Spleen (tissue), 11 donors: Measurements from ENCODE around the gene HPCAL1. TPM values are rescaled to one million over a fixed set of nuclear protein-coding genes. Genes with fewer than 3 reads are reported as not detected.

Experiments
- DNase-seq: peaks from one replicate; pipeline ENCODE4 v3.0.0-alpha.2; 2020
- H3K27ac ChIP-seq, 8 donors: fragments of 200-600 bp; sonication (generic) in 7 of 8; 1 replicate in 4 of 8; 2 replicates in 4 of 8; pipeline versions ENCODE4 v1.5.0 to v1.8.0; 2016 to 2021; ENCODE audit warnings: inconsistent platforms in 4 of 8, mild to moderate bottlenecking in 4 of 8, moderate library complexity in 1 of 8
- H3K27me3 ChIP-seq, 7 donors: fragments of 200-600 bp; sonication (generic) in 6 of 7; replicated peaks in 1 of 7; 1 replicate in 4 of 7; 2 replicates in 3 of 7; pipeline versions ENCODE4 v1.5.0 to v1.8.0; 2016 to 2021; ENCODE audit warnings: inconsistent platforms in 3 of 7, mild to moderate bottlenecking in 1 of 7
- H3K36me3 ChIP-seq, 6 donors: fragments of 200-600 bp; sonication (generic) in 5 of 6; 1 replicate in 4 of 6; 2 replicates in 2 of 6; pipeline versions ENCODE4 v1.5.0 to v1.8.0; 2016 to 2021; ENCODE audit warnings: inconsistent platforms in 2 of 6
- H3K4me1 ChIP-seq, 6 donors: fragments of 200-600 bp; sonication (generic) in 5 of 6; 1 replicate in 3 of 6; 2 replicates in 3 of 6; pipeline versions ENCODE4 v1.5.0 to v1.8.0; 2016 to 2021; ENCODE audit warnings: inconsistent platforms in 3 of 6
- H3K4me3 ChIP-seq, 8 donors: fragments of 200-600 bp; sonication (generic) in 7 of 8; 1 replicate in 4 of 8; 2 replicates in 4 of 8; pipeline versions ENCODE4 v1.5.0 to v1.8.0; 2016 to 2021; ENCODE audit warnings: inconsistent platforms in 4 of 8, mild to moderate bottlenecking in 4 of 8, moderate library complexity in 2 of 8
- H3K9me3 ChIP-seq, 8 donors: fragments of 200-600 bp; sonication (generic) in 7 of 8; 1 replicate in 4 of 8; 2 replicates in 4 of 8; pipeline versions ENCODE4 v1.5.0 to v1.8.0; 2016 to 2021; ENCODE audit warnings: inconsistent platforms in 4 of 8
- POLR2A ChIP-seq, 3 donors: fragments of 450-650 bp; IDR thresholded peaks; one replicate each; pipeline ENCODE4 v1.5.1; 2017; ENCODE audit warnings: antibody characterized with exemption in 3 of 3, mild to moderate bottlenecking in 1 of 3
- POLR2AphosphoS5 ChIP-seq, 3 donors: sonication (generic); formaldehyde crosslinking; IDR thresholded peaks; one replicate each; pipeline ENCODE4 v1.5.1; 2017; ENCODE audit warnings: antibody characterized with exemption in 3 of 3
- WGBS, 5 donors: extraction: QIAGEN DNeasy Blood & Tissue Kit in 3 of 5; methylation state at CpG; one replicate each; pipeline versions ENCODE4 v1.1.5 to v1.1.7; 2013 to 2018; 5-methylcytosine and 5-hydroxymethylcytosine counted together
- intact Hi-C: fragments of 100-400 bp; cut with DNase I; formaldehyde crosslinking; loops from one replicate; pipeline ENCODE4 v1.15.0; 2023; ENCODE audit warnings: low total_unique reads
- polyA plus RNA-seq, 3 donors: library from polyadenylated mRNA; stranded (reverse); fragments of 200-250 nt; gene quantifications; one replicate each; pipeline ENCODE4 v1.2.1, GENCODE V29; 2013
- total RNA-seq, 7 donors: library from RNA; depleted of rRNA in 3 of 7; stranded (reverse); fragments of >200 nt in 3 of 7; fragmentation: NEBNext Ultra II Directional in 4 of 7; extraction: Animal tissue kit (Norgen Biotek cat#: 25700) in 4 of 7; gene quantifications; one replicate each; pipeline versions ENCODE4 v1.1.0 to v1.2.1, GENCODE V29; 2016 to 2021
- TF ChIP-seq, protein P1 (sequence below), 11 experiments: fragments of 200-600 bp in 7 of 11; fragments of 450-650 bp in 4 of 11; sonication (generic) in 4 of 11; IDR thresholded peaks in 8 of 11; conservative IDR thresholded peaks in 3 of 11; 1 replicate in 7 of 11; 2 replicates in 4 of 11; pipeline versions ENCODE4 v1.4.0 to v1.8.0; 2016 to 2021; ENCODE audit warnings: antibody characterized with exemption in 11 of 11, inconsistent platforms in 4 of 11, mild to moderate bottlenecking in 1 of 11
- donor health status: healthy with polysubstance abuse.
- donor health status: DM: no; HTN: no; CAD: no; lungs with moderate emphysema.
- donor health status: DM: no; HTN: no; CAD: no.
- donor health status: Bipolar disorder and iron deficiency.
- donor health status: healthy.
- donor health status: DM: no; HTN: no; CAD: no.
- donor health status: DM: yes; HTN: yes; CAD: no.

The HPCAL1 gene
- total and polyA plus RNA-seq, 10 donors, result 41.9 to 80.6 (median 57.7) TPM

DNA sequence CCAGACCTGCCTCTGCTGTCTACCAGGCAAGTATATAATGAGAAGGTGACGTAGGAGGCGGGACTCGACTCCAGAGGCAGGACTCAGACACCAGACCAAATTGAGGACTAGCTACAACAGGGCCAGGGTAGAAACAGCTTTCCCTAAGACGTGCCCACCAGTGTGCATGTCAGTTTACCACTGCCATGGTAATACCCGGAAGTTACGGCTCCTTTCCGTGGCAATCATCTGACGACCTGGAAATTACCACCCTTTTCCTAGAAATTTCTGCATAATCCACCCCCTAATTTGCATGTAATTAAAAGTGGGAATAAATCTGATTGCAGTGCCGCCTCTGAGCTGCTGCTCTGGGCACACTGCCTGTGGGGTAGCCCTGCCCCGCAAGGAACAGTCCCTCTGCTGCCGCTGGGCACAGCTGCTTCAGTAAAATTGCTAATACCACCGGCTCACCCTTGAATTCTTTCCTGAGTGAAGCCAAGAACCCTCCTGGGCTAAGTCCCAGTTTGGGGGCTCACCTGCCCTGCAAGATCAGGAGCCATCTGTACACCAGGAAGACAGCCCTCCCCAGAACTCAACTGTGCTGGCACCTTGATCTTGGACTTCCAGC lies 86.4 kb downstream of the HPCAL1 start:
- TF ChIP-seq, protein P1, sequence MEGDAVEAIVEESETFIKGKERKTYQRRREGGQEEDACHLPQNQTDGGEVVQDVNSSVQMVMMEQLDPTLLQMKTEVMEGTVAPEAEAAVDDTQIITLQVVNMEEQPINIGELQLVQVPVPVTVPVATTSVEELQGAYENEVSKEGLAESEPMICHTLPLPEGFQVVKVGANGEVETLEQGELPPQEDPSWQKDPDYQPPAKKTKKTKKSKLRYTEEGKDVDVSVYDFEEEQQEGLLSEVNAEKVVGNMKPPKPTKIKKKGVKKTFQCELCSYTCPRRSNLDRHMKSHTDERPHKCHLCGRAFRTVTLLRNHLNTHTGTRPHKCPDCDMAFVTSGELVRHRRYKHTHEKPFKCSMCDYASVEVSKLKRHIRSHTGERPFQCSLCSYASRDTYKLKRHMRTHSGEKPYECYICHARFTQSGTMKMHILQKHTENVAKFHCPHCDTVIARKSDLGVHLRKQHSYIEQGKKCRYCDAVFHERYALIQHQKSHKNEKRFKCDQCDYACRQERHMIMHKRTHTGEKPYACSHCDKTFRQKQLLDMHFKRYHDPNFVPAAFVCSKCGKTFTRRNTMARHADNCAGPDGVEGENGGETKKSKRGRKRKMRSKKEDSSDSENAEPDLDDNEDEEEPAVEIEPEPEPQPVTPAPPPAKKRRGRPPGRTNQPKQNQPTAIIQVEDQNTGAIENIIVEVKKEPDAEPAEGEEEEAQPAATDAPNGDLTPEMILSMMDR (IDR thresholded peaks at IDR 0.05 in 8 of 11, conservative IDR thresholded peaks at IDR 0.05 in 3 of 11), result no peak
- TF ChIP-seq POLR2AphosphoS5 (IDR thresholded peaks at IDR 0.05), result no peak
- TF ChIP-seq POLR2A (IDR thresholded peaks at IDR 0.05), result no peak
- Histone ChIP-seq H3K4me3 (no peak overlapping the region), H3K36me3 (no peaks in the 10 kb centered on the region), H3K27ac (peak overlapping the region in 1 of 8 donors; percentile 21), H3K4me1 (peaks cover 18 to 100% (median 64%) of the 10 kb centered on the region in 6 donors), H3K27me3 (peaks cover 0 to 11% (median 0%) of the 10 kb centered on the region in 7 donors), H3K9me3 (no peaks in the 10 kb centered on the region)
- no peak for DNase-seq
- intact Hi-C loops, result no loop called here
- WGBS, 5 donors, result 90 to 95% (median 94%) methylated on average over 12 of the region's 12 CpGs

DNA sequence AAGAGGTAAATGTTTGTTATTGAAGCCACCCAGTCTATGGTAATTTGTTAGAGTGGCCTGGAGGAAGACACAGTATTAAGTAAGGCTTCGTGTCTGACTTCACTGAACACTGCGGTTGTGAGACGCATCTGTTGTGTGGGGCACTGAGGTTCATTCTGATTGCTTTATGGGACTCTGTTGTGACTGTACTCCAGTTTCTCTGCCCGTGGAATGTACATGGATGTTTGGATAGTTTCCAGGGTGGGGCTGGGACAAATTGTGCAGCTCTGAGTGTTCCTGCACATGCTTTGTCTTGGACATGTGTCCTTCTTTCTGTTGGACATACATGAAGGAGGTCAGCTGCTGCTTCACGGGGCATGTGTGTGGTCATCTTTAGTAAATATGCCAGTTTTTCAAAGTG lies 86.9 kb downstream of the HPCAL1 start:
- H3K27me3 ChIP-seq, result peaks cover 0 to 5% (median 0%) of the 10 kb centered on the region in 7 donors
- no peak overlapping the region for H3K4me3 ChIP-seq
- no peaks in the 10 kb centered on the region for H3K36me3 ChIP-seq
- intact Hi-C loops, result no loop called here
- TF ChIP-seq, protein P1 (IDR thresholded peaks at IDR 0.05 in 8 of 11, conservative IDR thresholded peaks at IDR 0.05 in 3 of 11), result no peak
- TF ChIP-seq POLR2A (IDR thresholded peaks at IDR 0.05) (no peak), POLR2AphosphoS5 (IDR thresholded peaks at IDR 0.05) (no peak)
- WGBS, 5 donors, result 78 to 88% (median 80%) methylated on average over 5 of the region's 5 CpGs
- no peak for DNase-seq
- peak overlapping the region in 2 of 8 donors; percentile 17 to 21 for H3K27ac ChIP-seq
- H3K4me1 ChIP-seq, result peaks cover 13 to 96% (median 59%) of the 10 kb centered on the region in 6 donors
- no peaks in the 10 kb centered on the region for H3K9me3 ChIP-seq

DNA sequence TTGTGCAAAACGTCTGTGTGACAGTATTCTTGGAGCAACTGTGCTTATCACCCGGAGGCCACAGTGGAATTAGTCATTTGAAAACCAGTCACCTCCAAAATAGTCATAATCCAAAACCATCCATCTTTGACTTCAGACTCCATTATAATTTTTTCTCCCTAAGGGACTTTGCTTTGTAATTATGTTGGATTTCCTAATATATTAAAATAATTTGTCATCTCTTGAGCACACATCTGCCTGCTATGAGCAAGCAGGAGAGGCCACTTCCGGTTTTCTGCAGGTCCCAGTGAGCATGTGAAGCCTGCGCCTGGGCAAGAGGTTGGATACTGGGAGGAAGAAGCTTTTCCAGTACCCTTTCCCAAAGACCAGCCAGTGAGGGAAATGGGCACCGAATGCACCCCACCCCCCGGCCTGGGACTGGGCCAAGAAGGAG lies 87.7 kb downstream of the HPCAL1 start:
- WGBS, 5 donors, result 46 to 66% (median 54%) methylated on average over 6 of the region's 6 CpGs
- TF ChIP-seq POLR2AphosphoS5 (IDR thresholded peaks at IDR 0.05) (no peak), POLR2A (IDR thresholded peaks at IDR 0.05) (no peak)
- TF ChIP-seq, protein P1 (IDR thresholded peaks at IDR 0.05 in 8 of 11, conservative IDR thresholded peaks at IDR 0.05 in 3 of 11), result no peak
- H3K4me3 ChIP-seq, result no peak overlapping the region
- H3K27me3 ChIP-seq, result peaks cover 0 to under 1% (median 0%) of the 10 kb centered on the region in 7 donors
- H3K36me3 ChIP-seq, result no peaks in the 10 kb centered on the region
- intact Hi-C loops, result no loop called here
- H3K9me3 ChIP-seq, result no peaks in the 10 kb centered on the region
- peak overlapping the region in 2 of 8 donors; percentile 17 to 21 for H3K27ac ChIP-seq
- H3K4me1 ChIP-seq, result peaks cover 13 to 91% (median 55%) of the 10 kb centered on the region in 6 donors
- no peak for DNase-seq

DNA sequence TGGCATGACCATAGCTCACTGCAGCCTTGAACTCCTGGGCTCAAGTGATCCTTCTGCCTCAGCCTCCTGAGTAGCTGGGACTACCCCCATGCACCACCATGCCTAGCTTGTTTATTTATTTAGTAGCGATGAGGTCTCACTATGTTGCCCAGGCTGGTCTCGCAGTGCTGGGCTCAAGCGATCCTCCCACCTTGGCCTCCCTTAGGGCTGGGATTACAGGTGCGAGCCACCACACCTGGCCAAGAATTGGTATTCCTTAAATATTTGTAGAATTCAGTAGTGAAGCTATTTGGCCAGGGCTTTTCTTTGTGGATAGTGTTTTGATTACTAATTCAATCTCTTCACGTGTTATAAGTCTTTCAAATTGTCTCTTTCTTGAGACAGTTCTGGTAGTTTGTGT lies 89.4 kb downstream of the HPCAL1 start:
- peaks cover 13 to 91% (median 52%) of the 10 kb centered on the region in 6 donors for H3K4me1 ChIP-seq
- intact Hi-C loops, result no loop called here
- no peak overlapping the region for H3K27ac ChIP-seq
- no peak overlapping the region for H3K4me3 ChIP-seq
- no peak for TF ChIP-seq POLR2A (IDR thresholded peaks at IDR 0.05)
- TF ChIP-seq, protein P1 (IDR thresholded peaks at IDR 0.05 in 8 of 11, conservative IDR thresholded peaks at IDR 0.05 in 3 of 11), result no peak
- TF ChIP-seq POLR2AphosphoS5 (IDR thresholded peaks at IDR 0.05), result no peak
- no peaks in the 10 kb centered on the region for H3K27me3 ChIP-seq
- WGBS, 5 donors, result 84 to 98% (median 95%) methylated on average over 5 of the region's 5 CpGs
- DNase-seq, result no peak
- peaks cover 0 to 7% (median 0%) of the 10 kb centered on the region in 6 donors for H3K36me3 ChIP-seq
- no peaks in the 10 kb centered on the region for H3K9me3 ChIP-seq
